Psoas muscle (tissue), 8 donors: Measurements from ENCODE around the gene GPR156. TPM values are rescaled to one million over a fixed set of nuclear protein-coding genes. Genes with fewer than 3 reads are reported as not detected.

ENCODE experiments used
- ATAC-seq, 4 donors: fragments of 200-7000 bp; cut with Tn5 transposase; one replicate each; pipeline ENCODE4 v1.9.1; 2020; ENCODE audit warnings: moderate library complexity in 3 of 4, mild to moderate bottlenecking in 2 of 4
- DNase-seq, 2 donors: peaks; one replicate each; pipeline ENCODE4 v3.0.0-alpha.2; 2020
- H3K27ac ChIP-seq: fragments of 200-600 bp; one replicate; pipeline ENCODE4 v1.8.0; 2022
- H3K27me3 ChIP-seq, 3 donors: fragments of 200-600 bp in 1 of 3; one replicate each; pipeline versions ENCODE4 v1.6.1 to v1.8.0; 2013 to 2022; ENCODE audit warnings: low read length in 2 of 3, mild to moderate bottlenecking in 2 of 3, moderate library complexity in 1 of 3; ENCODE audit not compliant: insufficient read depth in 3 of 3
- H3K36me3 ChIP-seq, 2 donors: fragments of 200-600 bp in 1 of 2; one replicate each; pipeline versions ENCODE4 v1.6.1 to v1.8.0; 2013 to 2022; ENCODE audit warnings: low read depth in 1 of 2, mild to moderate bottlenecking in 1 of 2, moderate library complexity in 1 of 2; ENCODE audit not compliant: insufficient read depth in 1 of 2
- H3K4me1 ChIP-seq: fragments of 200-600 bp; one replicate; pipeline ENCODE4 v1.8.0; 2022
- H3K4me3 ChIP-seq: fragments of 200-600 bp; one replicate; pipeline ENCODE4 v1.8.0; 2022; ENCODE audit warnings: mild to moderate bottlenecking
- H3K9me3 ChIP-seq: fragments of 200-600 bp; one replicate; pipeline ENCODE4 v1.8.0; 2022
- WGBS, 3 donors: extraction: QIAGEN DNeasy Blood & Tissue Kit; methylation state at CpG; one replicate each; pipeline versions ENCODE4 v1.1.6 to v1.1.7; 2013; 5-methylcytosine and 5-hydroxymethylcytosine counted together
- intact Hi-C, 2 donors: fragments of 100-400 bp; cut with DNase I; formaldehyde crosslinking; loops; one replicate each; pipeline versions ENCODE4 v1.11.0 to v1.14.2; 2022
- polyA plus RNA-seq, 3 donors: library from polyadenylated mRNA; stranded (reverse); fragments of 200-250 nt; gene quantifications; one replicate each; pipeline ENCODE4 v1.2.3, GENCODE V29; 2013
- total RNA-seq, 4 donors: library from RNA; stranded (reverse); fragmentation: NEBNext Ultra II Directional in 2 of 4; extraction: Animal tissue kit (Norgen Biotek cat#: 25700) in 2 of 4; gene quantifications; one replicate each; pipeline versions ENCODE4 v1.2.1 to v1.2.4, GENCODE V29; 2021 to 2023
- TF ChIP-seq, protein P1 (sequence below): fragments of 200-600 bp; IDR thresholded peaks from one replicate; pipeline ENCODE4 v1.8.0; 2022; ENCODE audit warnings: antibody characterized with exemption
- donor health status: healthy with polysubstance abuse.
- donor health status: DM: no; HTN: no; CAD: no; lungs with moderate emphysema.
- donor health status: Bipolar disorder and iron deficiency.
- donor health status: healthy.
- donor health status: DM: yes; HTN: yes; CAD: no.
- donor health status: DM: no; HTN: no; CAD: no.
- donor health status: DM: no; HTN: no; CAD: no.
- donor health status: DM: yes; HTN: yes; CAD: no.

Gene GPR156
- total and polyA plus RNA-seq, 7 donors: 0.01 to 0.43 (median 0.20) TPM; not detected in 3

- DNase-seq (no peak), ATAC-seq (no peak)
- TF ChIP-seq, protein P1, sequence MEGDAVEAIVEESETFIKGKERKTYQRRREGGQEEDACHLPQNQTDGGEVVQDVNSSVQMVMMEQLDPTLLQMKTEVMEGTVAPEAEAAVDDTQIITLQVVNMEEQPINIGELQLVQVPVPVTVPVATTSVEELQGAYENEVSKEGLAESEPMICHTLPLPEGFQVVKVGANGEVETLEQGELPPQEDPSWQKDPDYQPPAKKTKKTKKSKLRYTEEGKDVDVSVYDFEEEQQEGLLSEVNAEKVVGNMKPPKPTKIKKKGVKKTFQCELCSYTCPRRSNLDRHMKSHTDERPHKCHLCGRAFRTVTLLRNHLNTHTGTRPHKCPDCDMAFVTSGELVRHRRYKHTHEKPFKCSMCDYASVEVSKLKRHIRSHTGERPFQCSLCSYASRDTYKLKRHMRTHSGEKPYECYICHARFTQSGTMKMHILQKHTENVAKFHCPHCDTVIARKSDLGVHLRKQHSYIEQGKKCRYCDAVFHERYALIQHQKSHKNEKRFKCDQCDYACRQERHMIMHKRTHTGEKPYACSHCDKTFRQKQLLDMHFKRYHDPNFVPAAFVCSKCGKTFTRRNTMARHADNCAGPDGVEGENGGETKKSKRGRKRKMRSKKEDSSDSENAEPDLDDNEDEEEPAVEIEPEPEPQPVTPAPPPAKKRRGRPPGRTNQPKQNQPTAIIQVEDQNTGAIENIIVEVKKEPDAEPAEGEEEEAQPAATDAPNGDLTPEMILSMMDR: no peak
- 97% methylated on average over 52 of the region's 52 CpGs for WGBS, 3 donors
- Histone ChIP-seq H3K36me3 (no peaks in the 10 kb centered on the region), H3K4me3 (no peak overlapping the region), H3K27me3 (no peaks in the 10 kb centered on the region), H3K4me1 (no peaks in the 10 kb centered on the region), H3K9me3 (no peaks in the 10 kb centered on the region), H3K27ac (no peak overlapping the region)
- intact Hi-C loops: no loop called here
These were observed 144.8 kb downstream of the GPR156 start for GRCh38 chr3:120140098-120140742.

GRCh38 chr3:120139140-120139539, 145.9 kb downstream of the GPR156 start:
- H3K4me3 ChIP-seq: no peak overlapping the region
- no peaks in the 10 kb centered on the region for H3K9me3 ChIP-seq
- WGBS, 3 donors: 97% methylated on average over 4 of the region's 4 CpGs
- no peaks in the 10 kb centered on the region for H3K27me3 ChIP-seq
- no peaks in the 10 kb centered on the region for H3K36me3 ChIP-seq
- intact Hi-C loops: no loop called here
- TF ChIP-seq, protein P1: no peak
- H3K4me1 ChIP-seq: no peaks in the 10 kb centered on the region
- ATAC-seq (no peak), DNase-seq (no peak)
- no peak overlapping the region for H3K27ac ChIP-seq

- H3K4me1 ChIP-seq: no peaks in the 10 kb centered on the region
- peak in 1 of 4 donors; percentile 47 for ATAC-seq
- no peak overlapping the region for H3K27ac ChIP-seq
- H3K4me3 ChIP-seq: no peak overlapping the region
- 51 to 87% (median 65%) methylated on average over 2 of the region's 2 CpGs for WGBS, 3 donors
- no peaks in the 10 kb centered on the region for H3K9me3 ChIP-seq
- intact Hi-C loops: no loop called here
- H3K27me3 ChIP-seq: no peaks in the 10 kb centered on the region
- H3K36me3 ChIP-seq: no peaks in the 10 kb centered on the region
- no peak for DNase-seq
- TF ChIP-seq, protein P1: peak; percentile 5
These were observed 147.5 kb downstream of the GPR156 start for GRCh38 chr3:120137548-120137947.

DNA sequence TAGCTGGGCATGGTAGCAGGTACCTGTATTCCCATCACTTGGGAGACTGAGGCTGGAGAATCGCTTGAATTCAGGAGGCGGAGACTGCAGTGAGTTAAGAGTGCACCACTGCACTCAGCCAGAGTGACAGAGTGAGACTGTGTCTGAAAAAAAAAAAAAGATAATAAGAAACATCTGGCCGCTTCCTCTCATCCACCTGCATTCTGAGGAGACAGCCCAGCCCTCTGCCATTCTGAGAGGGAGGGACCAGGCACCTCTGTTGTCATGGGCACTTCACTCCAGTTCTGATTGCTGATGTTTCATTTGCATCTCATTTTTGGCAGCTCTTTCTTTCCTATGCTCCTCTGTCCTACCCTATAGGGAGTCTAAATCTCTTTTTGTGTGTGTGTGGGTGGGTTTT, 154.4 kb downstream of the GPR156 start:
- Histone ChIP-seq H3K36me3 (no peaks in the 10 kb centered on the region), H3K4me1 (no peaks in the 10 kb centered on the region), H3K27me3 (no peaks in the 10 kb centered on the region), H3K27ac (no peak overlapping the region), H3K9me3 (no peaks in the 10 kb centered on the region), H3K4me3 (no peak overlapping the region)
- DNase-seq: no peak
- 89 to 91% (median 91%) methylated on average over 3 of the region's 3 CpGs for WGBS, 3 donors
- no peak for ATAC-seq
- intact Hi-C loops: no loop called here
- TF ChIP-seq, protein P1: no peak
